GM23338 (cell line): Measurements from ENCODE around the gene RAB42. TPM values are rescaled to one million over a fixed set of nuclear protein-coding genes. Genes with fewer than 3 reads are reported as not detected.
"Not testable (repeated sequence)": the region's sequence is repeated elsewhere in the genome, so short reads cannot be mapped to it uniquely, and the experiment has no call there.

Source experiments
- ATAC-seq: fragments of 200-7000 bp; cut with Tn5 transposase; 3 replicates; pipeline ENCODE4 v1.9.1; 2020
- DNase-seq: peaks from one replicate; pipeline ENCODE4 v3.0.0-alpha.2; 2015; ENCODE audit warnings: low spot score
- H2AFZ ChIP-seq: fragments of 200-600 bp; sonication (generic); 2 replicates; pipeline ENCODE4 v1.8.0; 2016; ENCODE audit warnings: antibody characterized with exemption, mild to moderate bottlenecking, moderate library complexity
- H3F3A ChIP-seq: fragments of 200-600 bp; sonication (generic); replicated peaks from 2 replicates; pipeline ENCODE4 v1.8.0; 2017; ENCODE audit warnings: antibody characterized with exemption, mixed run types, low read depth
- H3K27ac ChIP-seq: fragments of 200-600 bp; sonication (generic); 2 replicates; pipeline ENCODE4 v1.6.1; 2016; ENCODE audit warnings: low read depth
- H3K27me3 ChIP-seq: fragments of 200-600 bp; sonication (generic); 2 replicates; pipeline ENCODE4 v1.8.0; 2016; ENCODE audit warnings: mild to moderate bottlenecking, mixed run types, moderate library complexity; ENCODE audit not compliant: insufficient read depth
- H3K36me3 ChIP-seq: fragments of 200-600 bp; sonication (generic); 2 replicates; pipeline ENCODE4 v1.8.0; 2016; ENCODE audit warnings: mild to moderate bottlenecking; ENCODE audit not compliant: insufficient read depth
- H3K4me1 ChIP-seq: fragments of 200-600 bp; sonication (generic); 2 replicates; pipeline ENCODE4 v1.8.0; 2016; ENCODE audit warnings: mild to moderate bottlenecking, moderate library complexity; ENCODE audit not compliant: insufficient read depth
- H3K4me2 ChIP-seq: fragments of 200-600 bp; sonication (generic); 2 replicates; pipeline ENCODE4 v1.7.1; 2017; ENCODE audit warnings: mixed run types
- H3K4me3 ChIP-seq: fragments of 200-600 bp; sonication (generic); 2 replicates; pipeline ENCODE4 v1.6.1; 2016; ENCODE audit warnings: mixed run types
- H3K79me2 ChIP-seq: fragments of 200-600 bp; sonication (generic); replicated peaks from 2 replicates; pipeline ENCODE4 v1.8.0; 2017; ENCODE audit warnings: mild to moderate bottlenecking; ENCODE audit not compliant: insufficient read depth
- H3K9me2 ChIP-seq: fragments of 200-600 bp; sonication (generic); 2 replicates; pipeline ENCODE4 v1.8.0; 2017; ENCODE audit not compliant: insufficient read depth
- H4K20me1 ChIP-seq: fragments of 200-600 bp; sonication (generic); replicated peaks from 2 replicates; pipeline ENCODE4 v1.8.0; 2017; ENCODE audit warnings: mild to moderate bottlenecking; ENCODE audit not compliant: insufficient read depth
- H3K27ac Mint-ChIP-seq: 2 replicates; pipeline ENCODE4 v1.8.0; 2020; ENCODE audit warnings: inconsistent platforms, mild to moderate bottlenecking, moderate library complexity, mixed read lengths
- H3K27me3 Mint-ChIP-seq: 3 replicates; pipeline ENCODE4 v1.8.0; 2022; ENCODE audit warnings: low read depth, mild to moderate bottlenecking, moderate library complexity, mixed read lengths, inconsistent platforms; ENCODE audit not compliant: insufficient read depth, poor library complexity
- H3K36me3 Mint-ChIP-seq: 3 replicates; pipeline ENCODE4 v1.8.0; 2021; ENCODE audit warnings: low read depth, mild to moderate bottlenecking, inconsistent platforms, moderate library complexity, mixed read lengths
- H3K4me1 Mint-ChIP-seq: 3 replicates; pipeline ENCODE4 v1.8.0; 2020; ENCODE audit warnings: mild to moderate bottlenecking, inconsistent platforms, mixed read lengths
- H3K4me3 Mint-ChIP-seq: 3 replicates; pipeline ENCODE4 v1.8.0; 2021; ENCODE audit warnings: moderate library complexity, mild to moderate bottlenecking, inconsistent platforms, mixed read lengths
- H3K9me3 Mint-ChIP-seq: 3 replicates; pipeline ENCODE4 v1.8.0; 2020; ENCODE audit warnings: moderate library complexity, mild to moderate bottlenecking, inconsistent platforms, mixed read lengths
- CREB1 ChIP-seq: fragments of 250-450 bp; sonication (Bioruptor Pico); IDR thresholded peaks from 2 replicates; pipeline ENCODE4 v1.5.0; 2020; ENCODE audit warnings: low read depth, mild to moderate bottlenecking, moderate library complexity
- CTCF ChIP-seq, 2 experiments: fragments of 200-600 bp in 1 of 2; sonication (generic) in 1 of 2; conservative IDR thresholded peaks; 2 replicates each; pipeline versions ENCODE4 v1.5.1 to v1.6.1; 2016 to 2017; ENCODE audit warnings: antibody characterized with exemption in 2 of 2, low read depth in 2 of 2, mild to moderate bottlenecking in 2 of 2, moderate library complexity in 1 of 2
- EZH2phosphoT487 ChIP-seq: fragments of 200-600 bp; sonication (generic); IDR thresholded peaks from one replicate; pipeline ENCODE4 v1.8.1; 2018; ENCODE audit warnings: antibody characterized with exemption; ENCODE audit not compliant: unreplicated experiment
- JUNB ChIP-seq: IDR thresholded peaks from one replicate; pipeline ENCODE4 v1.6.1; 2016; ENCODE audit warnings: antibody characterized with exemption; ENCODE audit not compliant: unreplicated experiment
- NANOG ChIP-seq: IDR thresholded peaks from 2 replicates; pipeline ENCODE4 v1.6.1; 2016; ENCODE audit warnings: antibody characterized with exemption, borderline replicate concordance
- POLR2AphosphoS5 ChIP-seq: IDR thresholded peaks from 2 replicates; pipeline ENCODE4 v1.6.1; 2016; ENCODE audit warnings: antibody characterized with exemption, low read depth
- STAT1 ChIP-seq: IDR thresholded peaks from one replicate; pipeline ENCODE4 v1.6.1; 2016; ENCODE audit warnings: antibody characterized with exemption; ENCODE audit not compliant: unreplicated experiment
- ZNF114 ChIP-seq: fragments of 250-450 bp; sonication (Bioruptor Pico); IDR thresholded peaks from 2 replicates; pipeline ENCODE4 v1.5.0; 2020; ENCODE audit warnings: mild to moderate bottlenecking, moderate library complexity
- ZNF331 ChIP-seq: fragments of 250-450 bp; sonication (Bioruptor Pico); IDR thresholded peaks from 2 replicates; pipeline ENCODE4 v1.5.0; 2020; ENCODE audit warnings: low read depth, mild to moderate bottlenecking, moderate library complexity
- ZNF462 ChIP-seq: fragments of 250-450 bp; sonication (Bioruptor Pico); IDR thresholded peaks from 2 replicates; pipeline ENCODE4 v1.5.0; 2020; ENCODE audit warnings: mild to moderate bottlenecking, moderate library complexity
- polyA plus RNA-seq: library from polyadenylated mRNA; unstranded; fragments of >200 nt; fragmentation: Nextera tagmentation; extraction: Ambion mirVana; gene quantifications from 2 replicates; pipeline ENCODE4 v1.2.1, GENCODE V29; 2016
- total RNA-seq: library from RNA; depleted of rRNA; stranded (reverse); fragments of >200 nt; shearing (Covaris generic); gene quantifications from 2 replicates; pipeline ENCODE4 v1.2.3, GENCODE V29; 2014

RAB42 gene
- total and polyA plus RNA-seq, 2 experiments from 2014 or later: 13.0 to 17.7 TPM

DNA sequence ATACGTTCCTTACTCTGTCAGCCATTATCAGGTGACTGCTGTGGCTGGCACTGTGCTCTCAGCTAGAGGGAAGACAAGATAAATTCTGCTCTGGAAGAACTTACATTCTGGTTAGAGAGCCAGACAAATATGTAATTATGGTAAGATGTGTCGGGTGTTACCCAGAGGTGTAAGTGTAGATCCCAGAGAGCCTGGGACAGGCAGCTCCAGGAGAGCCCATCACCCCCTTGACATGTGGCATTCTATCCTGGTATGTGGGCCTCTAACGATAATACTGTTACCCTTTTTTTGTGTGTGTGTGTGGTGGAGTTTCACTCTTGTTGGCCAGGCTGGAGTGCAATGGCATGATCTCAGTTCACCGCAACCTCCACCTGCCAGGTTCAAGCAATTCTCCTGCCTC, 20.2 kb upstream of the RAB42 start (continued):
- TF ChIP-seq ZNF462 (no peak), EZH2phosphoT487 (no peak), ZNF114 (CRISPR knock-in tag) (no peak), POLR2AphosphoS5 (no peak), NANOG (no peak), ZNF331 (no peak)

GRCh38 chr1:28572891-28573290, 19.2 kb upstream of the RAB42 start:
- not testable (repeated sequence) for H3K27me3 ChIP-seq, H3K9me2 ChIP-seq, H3K4me1 ChIP-seq, H3K4me1 Mint-ChIP-seq, H3K4me2 ChIP-seq, H3K27me3 Mint-ChIP-seq, H3K27ac Mint-ChIP-seq, H3K4me3 ChIP-seq, H4K20me1 ChIP-seq, H2AFZ ChIP-seq, H3K9me3 Mint-ChIP-seq, H3K4me3 Mint-ChIP-seq, DNase-seq, H3K79me2 ChIP-seq, ATAC-seq
- Histone ChIP-seq H3K27ac (0 out of 2 replicates have a peak overlapping the region, but pooled peaks have one; percentile 32), H3K36me3 (peaks cover 15% of the 10 kb centered on the region), H3F3A (peaks cover 30% of the 10 kb centered on the region)
- peaks cover 54% of the 10 kb centered on the region for H3K36me3 Mint-ChIP-seq

DNA sequence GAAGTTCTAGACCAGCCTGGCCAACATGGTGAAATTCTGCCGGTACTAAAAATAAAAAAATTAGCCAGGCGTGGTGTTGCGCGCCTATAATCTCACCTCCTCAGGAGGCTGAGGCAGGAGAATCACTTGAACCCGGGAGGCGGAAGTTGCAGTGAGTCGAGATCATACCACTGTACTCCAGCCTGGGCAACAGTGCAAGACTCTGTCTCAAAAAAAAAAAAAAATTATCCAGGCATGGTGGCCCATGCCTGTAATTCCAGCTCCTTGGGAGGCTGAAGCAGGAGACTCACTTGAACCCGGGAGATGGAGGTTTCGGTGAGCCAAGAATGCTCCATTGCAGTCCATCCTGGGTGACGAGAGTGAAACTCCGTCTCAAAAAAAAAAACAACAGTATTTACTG, 18.5 kb upstream of the RAB42 start:
- no peak for DNase-seq
- Histone ChIP-seq H4K20me1 (peaks cover 9% of the 10 kb centered on the region; the same call in 1 of the 2 replicates), H2AFZ (no peak overlapping the region), H3F3A (peaks cover 36% of the 10 kb centered on the region), H3K4me1 (no peaks in the 10 kb centered on the region), H3K36me3 (peaks cover 22% of the 10 kb centered on the region), H3K79me2 (no peaks in the 10 kb centered on the region), H3K27me3 (no peaks in the 10 kb centered on the region), H3K4me2 (no peak overlapping the region), H3K4me3 (no peak overlapping the region), H3K9me2 (no peaks in the 10 kb centered on the region), H3K27ac (no peak overlapping the region)
- no peak overlapping the region for H3K4me3 Mint-ChIP-seq
- H3K27ac Mint-ChIP-seq: no peak overlapping the region
- peaks cover 2% of the 10 kb centered on the region for H3K27me3 Mint-ChIP-seq
- H3K4me1 Mint-ChIP-seq: no peaks in the 10 kb centered on the region
- peaks cover 54% of the 10 kb centered on the region for H3K36me3 Mint-ChIP-seq
- H3K9me3 Mint-ChIP-seq: no peaks in the 10 kb centered on the region
- no peak for ATAC-seq
- TF ChIP-seq CTCF (conservative IDR thresholded peaks at IDR 0.05; ENCODE audit: low read depth in 2 of 2) (no peak), CREB1 (CRISPR knock-in tag) (no peak), JUNB (no peak), STAT1 (no peak), ZNF331 (no peak), ZNF114 (CRISPR knock-in tag) (no peak)
